HG03469 (cell line): ENCODE data around the gene TNS3.

Experiments
- ATAC-seq: cut with Tn5 transposase; IDR thresholded peaks from one replicate; pipeline ENCODE4 v1.9.1; 2021; ENCODE audit warnings: mild to moderate bottlenecking, moderate library complexity, moderate number of reproducible peaks; ENCODE audit not compliant: unreplicated experiment

The TNS3 gene

GRCh38 chr7:47414342-47415317 lies 167.3 kb downstream of the TNS3 start:
- ATAC-seq: no peak

- no peak for ATAC-seq
Measured at GRCh38 chr7:47413526-47414341, 168.2 kb downstream of the TNS3 start.

- ATAC-seq: no peak
Measured at GRCh38 chr7:47411901-47412300, 170.0 kb downstream of the TNS3 start.

GRCh38 chr7:47411281-47411869 lies 170.5 kb downstream of the TNS3 start:
- ATAC-seq: no peak

- no peak for ATAC-seq
Measured at GRCh38 chr7:47408675-47409074, 173.2 kb downstream of the TNS3 start.

- ATAC-seq: no peak
Measured at GRCh38 chr7:47407821-47408674, 173.9 kb downstream of the TNS3 start.

- ATAC-seq: no peak
Measured at GRCh38 chr7:47407136-47407535, 174.8 kb downstream of the TNS3 start.

- ATAC-seq: no peak
Measured at GRCh38 chr7:47406801-47407129, 175.1 kb downstream of the TNS3 start.

GRCh38 chr7:47405921-47406800 lies 175.8 kb downstream of the TNS3 start:
- ATAC-seq: no peak

- no peak for ATAC-seq
Measured at GRCh38 chr7:47405286-47405904, 176.5 kb downstream of the TNS3 start.

- no peak for ATAC-seq
Measured at GRCh38 chr7:47404010-47404409, 177.9 kb downstream of the TNS3 start.

GRCh38 chr7:47402941-47403866 lies 178.7 kb downstream of the TNS3 start:
- no peak for ATAC-seq

- ATAC-seq: no peak
Measured at GRCh38 chr7:47401611-47402570, 180.0 kb downstream of the TNS3 start.

GRCh38 chr7:47400741-47401206 lies 181.1 kb downstream of the TNS3 start:
- ATAC-seq: no peak

- no peak for ATAC-seq
Measured at GRCh38 chr7:47400001-47400400, 181.9 kb downstream of the TNS3 start.

- ATAC-seq: no peak
Measured at GRCh38 chr7:47394751-47395252, 187.1 kb downstream of the TNS3 start.

- ATAC-seq: no peak
Measured at GRCh38 chr7:47394216-47394615, 187.7 kb downstream of the TNS3 start.
